BE2C (cell line): ENCODE measurements around the gene PPP1R14D.

Experiments
- DNase-seq: peaks from one replicate; pipeline ENCODE4 v3.0.0-alpha.2; 2020
- H3K27me3 ChIP-seq: fragments of 250-450 bp; sonication (Bioruptor Pico); 2 replicates; pipeline ENCODE4 v1.5.1; 2020; ENCODE audit warnings: mild to moderate bottlenecking
- H3K36me3 ChIP-seq: fragments of 250-450 bp; sonication (Bioruptor Pico); 2 replicates; pipeline ENCODE4 v1.5.1; 2020; ENCODE audit warnings: mild to moderate bottlenecking
- H3K4me1 ChIP-seq: fragments of 250-450 bp; sonication (Bioruptor Pico); 2 replicates; pipeline ENCODE4 v1.5.1; 2020
- H3K4me3 ChIP-seq: 2 replicates; pipeline ENCODE4 v1.5.1; 2011; ENCODE audit warnings: low read depth, low read length
- H3K9me3 ChIP-seq: fragments of 250-450 bp; sonication (Bioruptor Pico); 2 replicates; pipeline ENCODE4 v1.5.1; 2020
- TF ChIP-seq, protein P1 (sequence below): IDR thresholded peaks from 2 replicates; pipeline ENCODE4 v1.5.1; 2012; ENCODE audit warnings: mild to moderate bottlenecking, low read depth, low read length

The PPP1R14D gene

DNA sequence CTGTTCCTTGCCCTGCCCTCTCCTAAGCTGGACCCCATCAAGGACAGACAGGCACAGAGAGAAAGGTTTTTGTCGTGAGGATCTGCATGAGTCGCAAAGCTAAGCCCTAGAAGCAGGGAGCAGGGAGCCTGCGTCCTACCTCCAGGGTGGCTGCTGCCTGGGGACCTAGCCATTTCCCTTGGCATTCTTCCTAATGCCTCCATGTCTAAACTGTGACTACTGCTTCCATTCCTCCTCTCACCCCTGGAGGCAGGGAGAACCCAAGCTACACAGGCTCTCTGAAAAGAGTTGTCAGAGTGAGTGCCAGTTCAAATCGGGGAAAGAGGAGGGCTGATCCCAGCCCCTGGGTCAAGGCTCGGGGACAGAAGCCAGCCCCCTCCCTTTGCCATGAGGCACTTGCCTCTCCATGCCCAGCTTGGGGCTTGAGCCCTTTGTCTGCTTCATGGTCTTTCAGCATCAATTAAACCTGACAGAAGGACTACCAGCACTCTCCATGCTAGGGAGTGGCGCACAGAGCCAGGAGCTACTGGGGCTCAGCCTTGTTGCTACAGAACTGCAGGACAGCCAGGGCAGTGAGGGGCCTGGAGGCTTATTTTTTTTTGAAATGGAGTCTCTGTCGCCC lies 62.2 kb downstream of the PPP1R14D start:
- no peaks in the 10 kb centered on the region for H3K36me3 ChIP-seq
- TF ChIP-seq, protein P1, sequence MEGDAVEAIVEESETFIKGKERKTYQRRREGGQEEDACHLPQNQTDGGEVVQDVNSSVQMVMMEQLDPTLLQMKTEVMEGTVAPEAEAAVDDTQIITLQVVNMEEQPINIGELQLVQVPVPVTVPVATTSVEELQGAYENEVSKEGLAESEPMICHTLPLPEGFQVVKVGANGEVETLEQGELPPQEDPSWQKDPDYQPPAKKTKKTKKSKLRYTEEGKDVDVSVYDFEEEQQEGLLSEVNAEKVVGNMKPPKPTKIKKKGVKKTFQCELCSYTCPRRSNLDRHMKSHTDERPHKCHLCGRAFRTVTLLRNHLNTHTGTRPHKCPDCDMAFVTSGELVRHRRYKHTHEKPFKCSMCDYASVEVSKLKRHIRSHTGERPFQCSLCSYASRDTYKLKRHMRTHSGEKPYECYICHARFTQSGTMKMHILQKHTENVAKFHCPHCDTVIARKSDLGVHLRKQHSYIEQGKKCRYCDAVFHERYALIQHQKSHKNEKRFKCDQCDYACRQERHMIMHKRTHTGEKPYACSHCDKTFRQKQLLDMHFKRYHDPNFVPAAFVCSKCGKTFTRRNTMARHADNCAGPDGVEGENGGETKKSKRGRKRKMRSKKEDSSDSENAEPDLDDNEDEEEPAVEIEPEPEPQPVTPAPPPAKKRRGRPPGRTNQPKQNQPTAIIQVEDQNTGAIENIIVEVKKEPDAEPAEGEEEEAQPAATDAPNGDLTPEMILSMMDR: no peak
- no peak overlapping the region for H3K4me3 ChIP-seq
- peaks cover 55% of the 10 kb centered on the region for H3K4me1 ChIP-seq
- H3K27me3 ChIP-seq: no peaks in the 10 kb centered on the region
- H3K9me3 ChIP-seq: no peaks in the 10 kb centered on the region
- no peak for DNase-seq
